ENCODE data around the gene RAB40B. TPM values are rescaled to one million over a fixed set of nuclear protein-coding genes. Genes with fewer than 3 reads are reported as not detected.
A peak's percentile ranks its signal among the peaks of the same experiment; 100 is the strongest.

RAB40B gene
- polyA plus RNA-seq, 4 donors = 16.6 to 25.3 (median 22.3) TPM

GRCh38 chr17:82718986-82719685, 20.6 kb upstream of the RAB40B start:
- no peak for DNase-seq (ENCODE audit: low read depth in 4 of 4, low spot score in 2 of 4)

- DNase-seq (ENCODE audit: low read depth in 4 of 4, low spot score in 2 of 4) = peak in 3 of 4 donors; percentile 69 to 92 (median 91)
Measured at GRCh38 chr17:82716203-82717010, 17.9 kb upstream of the RAB40B start, which contains the start of gene FN3KRP. Gene FN3KRP, plus strand, starts transcription at chr17:82716706. Its CDS starts 50 bp downstream, at chr17:82716756.

GRCh38 chr17:82713071-82713723, 14.7 kb upstream of the RAB40B start:
- no peak for DNase-seq (ENCODE audit: low read depth in 4 of 4, low spot score in 2 of 4)

- no peak for DNase-seq (ENCODE audit: low read depth in 4 of 4, low spot score in 2 of 4)
Measured at GRCh38 chr17:82710499-82711232, 12.2 kb upstream of the RAB40B start.

- no peak for DNase-seq (ENCODE audit: low read depth in 4 of 4, low spot score in 2 of 4)
Measured at GRCh38 chr17:82709676-82710498, 11.4 kb upstream of the RAB40B start.

GRCh38 chr17:82709024-82709675, 10.7 kb upstream of the RAB40B start:
- DNase-seq (ENCODE audit: low read depth in 4 of 4, low spot score in 2 of 4) = no peak

GRCh38 chr17:82705756-82706155, 7.3 kb upstream of the RAB40B start:
- no peak for DNase-seq (ENCODE audit: low read depth in 4 of 4, low spot score in 2 of 4)

- DNase-seq (ENCODE audit: low read depth in 4 of 4, low spot score in 2 of 4) = no peak
Measured at GRCh38 chr17:82704886-82705285, 6.4 kb upstream of the RAB40B start.

GRCh38 chr17:82703935-82704865, 5.7 kb upstream of the RAB40B start:
- no peak for DNase-seq (ENCODE audit: low read depth in 4 of 4, low spot score in 2 of 4)

- no peak for DNase-seq (ENCODE audit: low read depth in 4 of 4, low spot score in 2 of 4)
Measured at GRCh38 chr17:82703036-82703745, 4.7 kb upstream of the RAB40B start.

GRCh38 chr17:82702231-82702927, 3.9 kb upstream of the RAB40B start:
- no peak for DNase-seq (ENCODE audit: low read depth in 4 of 4, low spot score in 2 of 4)

GRCh38 chr17:82699551-82699950, 1.1 kb upstream of the RAB40B start:
- no peak for DNase-seq (ENCODE audit: low read depth in 4 of 4, low spot score in 2 of 4)

GRCh38 chr17:82698974-82699442, 510 bp upstream of the RAB40B start:
- no peak for DNase-seq (ENCODE audit: low read depth in 4 of 4, low spot score in 2 of 4)

GRCh38 chr17:82697808-82698064, 762 bp downstream of the RAB40B start:
- DNase-seq (ENCODE audit: low read depth in 4 of 4, low spot score in 2 of 4) = no peak

GRCh38 chr17:82696916-82697807, 1.3 kb downstream of the RAB40B start:
- DNase-seq (ENCODE audit: low read depth in 4 of 4, low spot score in 2 of 4) = no peak

GRCh38 chr17:82696259-82696658, 2.2 kb downstream of the RAB40B start:
- no peak for DNase-seq (ENCODE audit: low read depth in 4 of 4, low spot score in 2 of 4)
